ENCODE results near the gene PTPRN2. TPM values are rescaled to one million over a fixed set of nuclear protein-coding genes. Genes with fewer than 3 reads are reported as not detected.

Gene PTPRN2
- total and polyA plus RNA-seq, 2 of the 13 experiments (the other 11 are each of a cell fraction or from before 2014, with no cell fraction given) = 2.5 to 24.2 TPM

- POLR2A ChIA-PET = no interaction called here
- CTCF ChIA-PET (ENCODE audit: low intra/inter-chr PET ratio, low total read pairs) = no interaction called here
- 69% methylated on average over 8 of the region's 21 CpGs for WGBS (ENCODE audit: low lambda C conversion rate)
- Histone ChIP-seq H3K9ac (ENCODE audit: insufficient read depth, low read depth, low read length) (no peak overlapping the region), H3K36me3 (replicated peaks in 1 of 2; ENCODE audit: control insufficient read depth in 1 of 2, insufficient read depth in 2 of 2, low read length in 2 of 2) (no peaks in the 10 kb centered on the region), H3K4me2 (ENCODE audit: low read depth, low read length) (no peak overlapping the region), H3K4me1 (ENCODE audit: insufficient read depth, low read length) (no peaks in the 10 kb centered on the region), H3K79me2 (ENCODE audit: insufficient read depth, low read length) (no peaks in the 10 kb centered on the region), H3K27me3 (ENCODE audit: control insufficient read depth in 1 of 2, insufficient read depth in 2 of 2, low read length in 2 of 2) (peaks cover 9 to 41% of the 10 kb centered on the region in 2 experiments; a peak in 4 of 5 replicates), H4K20me1 (ENCODE audit: insufficient read depth, low read length) (peaks cover 7% of the 10 kb centered on the region; the same call in 1 of the 2 replicates), H3K4me3 (replicated peaks in 1 of 3; ENCODE audit: insufficient read depth in 1 of 3, low read depth in 2 of 3, low read length in 3 of 3) (no peak overlapping the region), H3K27ac (ENCODE audit: extremely low read length, insufficient read depth, low read length) (no peak overlapping the region), H3K9me3 (ENCODE audit: low read length) (no peaks in the 10 kb centered on the region), H2AFZ (ENCODE audit: low read length) (no peak overlapping the region)
- no peak for FAIRE-seq
- no peak for ATAC-seq
- TF ChIP-seq GLMP (CRISPR knock-in tag; IDR thresholded peaks at IDR 0.05; ENCODE audit: borderline replicate concordance) = no peak
- TF ChIP-seq ZFP90 (CRISPR knock-in tag; IDR thresholded peaks at IDR 0.05; ENCODE audit: borderline replicate concordance) = no peak
- TF ChIP-seq FOXP1 (IDR thresholded peaks at IDR 0.05) = no peak
- TF ChIP-seq FOXP1 (CRISPR knock-in tag; IDR thresholded peaks at IDR 0.05) = no peak
- no peak for TF ChIP-seq ZNF136 (CRISPR knock-in tag; IDR thresholded peaks at IDR 0.05; ENCODE audit: low read depth)
- TF ChIP-seq MYPOP (CRISPR knock-in tag; IDR thresholded peaks at IDR 0.05) = no peak
- no peak for TF ChIP-seq E2F2 (CRISPR knock-in tag; IDR thresholded peaks at IDR 0.05; ENCODE audit: borderline replicate concordance)
- no peak for TF ChIP-seq CENPX (CRISPR knock-in tag; IDR thresholded peaks at IDR 0.05)
- TF ChIP-seq ZNF784 (CRISPR knock-in tag; IDR thresholded peaks at IDR 0.05; ENCODE audit: borderline replicate concordance) = no peak
- TF ChIP-seq ATM (IDR thresholded peaks at IDR 0.05; ENCODE audit: borderline replicate concordance) = no peak
- TF ChIP-seq GMEB1 (CRISPR knock-in tag; IDR thresholded peaks at IDR 0.05; ENCODE audit: borderline replicate concordance) = no peak
- no peak for TF ChIP-seq ATAD3A (CRISPR knock-in tag; IDR thresholded peaks at IDR 0.05)
- TF ChIP-seq ZNF441 (CRISPR knock-in tag; IDR thresholded peaks at IDR 0.05; ENCODE audit: borderline replicate concordance) = no peak
- intact Hi-C loops (cut with micrococcal nuclease; ENCODE audit: unreplicated experiment) = no loop called here
- in situ Hi-C loops (cut with HindIII; ENCODE audit: extremely low pct_ligation_motif_present, low pct_unique_long_range_greater_than_20kb) = no loop called here
- BruUV-seq (replicated peaks) = no TSS peak
- DNase-seq (ENCODE audit: low spot score) = no peak
Measured at GRCh38 chr7:157719008-157719682, 868.5 kb downstream of the PTPRN2 start.
